Gastroesophageal sphincter (tissue), 3 donors: ENCODE results near the gene C11orf71.

Source experiments
- CTCF ChIP-seq, 4 experiments: fragments of 200-600 bp in 2 of 4; fragments of 450-650 bp in 2 of 4; sonication (generic) in 1 of 4; IDR thresholded peaks; one replicate each; pipeline ENCODE4 v1.5.1; 2017 to 2019; ENCODE audit warnings: antibody characterized with exemption in 4 of 4, mild to moderate bottlenecking in 2 of 4, moderate library complexity in 2 of 4
- EP300 ChIP-seq: sonication (generic); formaldehyde crosslinking; IDR thresholded peaks from one replicate; pipeline ENCODE4 v1.6.1; 2017; ENCODE audit warnings: antibody characterized with exemption, mild to moderate bottlenecking
- POLR2A ChIP-seq, 2 donors: fragments of 450-650 bp; IDR thresholded peaks; one replicate each; pipeline ENCODE4 v1.6.1; 2017; ENCODE audit warnings: antibody characterized with exemption in 2 of 2, mild to moderate bottlenecking in 2 of 2, moderate library complexity in 1 of 2
- POLR2AphosphoS5 ChIP-seq: sonication (generic); formaldehyde crosslinking; IDR thresholded peaks from one replicate; pipeline ENCODE4 v1.6.1; 2017; ENCODE audit warnings: antibody characterized with exemption

- TF ChIP-seq CTCF (IDR thresholded peaks at IDR 0.05) (no peak), POLR2AphosphoS5 (no peak), POLR2A (IDR thresholded peaks at IDR 0.05) (no peak), EP300 (no peak)
Observed at GRCh38 chr11:114397349-114397982, 2.8 kb downstream of the C11orf71 start.
